Femur (tissue), 1 donor: ENCODE results near the gene GBGT1.

ENCODE experiments used
- DNase-seq: peaks from one replicate; pipeline ENCODE4 v3.0.0-alpha.2; 2017

Gene GBGT1

DNA sequence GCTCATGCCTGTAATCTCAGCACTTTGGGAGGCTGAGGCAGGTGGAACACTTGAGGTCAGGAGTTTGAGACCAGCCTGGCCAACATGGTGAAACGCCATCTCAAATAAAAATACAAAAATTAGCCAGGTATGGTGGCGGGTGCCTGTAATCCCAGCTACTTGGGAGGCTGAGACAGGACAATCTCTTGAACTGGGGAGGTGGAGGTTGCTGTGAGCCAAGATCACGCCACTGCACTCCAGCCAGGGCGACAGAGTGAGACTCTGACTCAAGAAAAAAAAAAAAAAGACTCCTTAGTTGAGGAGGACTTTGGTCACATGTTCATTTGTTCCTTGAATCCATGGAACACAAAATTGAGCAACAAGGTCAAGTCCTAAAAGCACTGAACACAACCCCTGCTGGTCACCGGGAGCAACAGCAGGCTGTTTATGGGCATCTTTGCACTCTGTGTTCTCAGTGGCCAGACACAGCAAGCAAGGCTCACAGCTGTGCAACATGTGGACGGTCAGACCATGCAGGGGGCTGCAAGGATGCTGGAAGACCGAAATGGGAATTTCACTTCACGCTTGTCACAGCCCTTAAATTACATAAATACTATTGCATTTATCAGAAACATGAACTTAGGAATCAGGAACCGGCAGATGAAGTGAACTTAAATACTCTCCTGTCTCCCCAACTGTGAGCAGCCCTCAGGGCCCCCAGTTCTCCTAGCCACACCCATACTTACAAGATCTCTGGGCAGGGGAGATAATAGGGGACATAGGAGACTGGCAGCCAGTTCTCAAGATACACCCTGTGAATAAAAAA is 2.8 kb downstream of the GBGT1 start:
- DNase-seq = peak; percentile 48

DNA sequence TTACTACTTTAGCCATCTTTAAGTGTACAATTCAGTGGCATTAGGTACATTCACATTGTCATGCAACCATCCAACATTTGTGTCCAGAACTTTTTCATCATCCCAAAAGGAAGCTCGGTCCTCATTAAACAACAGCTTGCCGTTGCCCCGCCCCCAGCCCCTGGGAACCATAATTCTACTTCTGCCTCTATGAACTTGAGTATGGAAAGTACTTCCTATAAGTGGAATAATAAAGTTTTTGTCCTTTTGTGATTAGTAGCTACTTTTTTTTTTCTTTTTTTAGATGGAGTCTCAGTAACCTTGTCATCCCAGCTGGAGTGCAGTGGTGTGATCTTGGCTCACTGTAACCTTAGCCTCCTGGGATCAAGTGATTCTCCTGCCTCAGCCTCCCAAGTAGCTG is 5.0 kb downstream of the GBGT1 start:
- DNase-seq = no peak

DNA sequence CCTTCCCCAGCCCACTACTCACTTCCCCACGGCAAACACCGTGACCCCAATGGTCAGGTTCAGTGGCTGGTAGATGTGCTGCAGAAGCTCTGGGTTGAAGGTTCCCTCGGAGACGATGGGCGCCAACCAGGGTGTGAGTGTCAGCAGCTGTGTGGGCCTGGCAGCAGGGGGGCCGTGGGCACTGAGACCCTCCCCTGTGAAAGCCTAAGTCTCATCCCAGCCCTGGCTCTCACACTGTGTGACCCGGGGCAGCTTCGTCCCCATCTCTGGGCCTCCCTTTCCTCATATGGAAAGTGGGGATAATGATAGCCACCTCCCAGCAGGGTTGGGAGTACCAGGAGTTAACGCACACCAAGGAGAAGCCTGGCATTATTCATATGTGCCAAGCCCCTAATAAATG is 8.6 kb downstream of the GBGT1 start:
- DNase-seq = peak; percentile 18

DNA sequence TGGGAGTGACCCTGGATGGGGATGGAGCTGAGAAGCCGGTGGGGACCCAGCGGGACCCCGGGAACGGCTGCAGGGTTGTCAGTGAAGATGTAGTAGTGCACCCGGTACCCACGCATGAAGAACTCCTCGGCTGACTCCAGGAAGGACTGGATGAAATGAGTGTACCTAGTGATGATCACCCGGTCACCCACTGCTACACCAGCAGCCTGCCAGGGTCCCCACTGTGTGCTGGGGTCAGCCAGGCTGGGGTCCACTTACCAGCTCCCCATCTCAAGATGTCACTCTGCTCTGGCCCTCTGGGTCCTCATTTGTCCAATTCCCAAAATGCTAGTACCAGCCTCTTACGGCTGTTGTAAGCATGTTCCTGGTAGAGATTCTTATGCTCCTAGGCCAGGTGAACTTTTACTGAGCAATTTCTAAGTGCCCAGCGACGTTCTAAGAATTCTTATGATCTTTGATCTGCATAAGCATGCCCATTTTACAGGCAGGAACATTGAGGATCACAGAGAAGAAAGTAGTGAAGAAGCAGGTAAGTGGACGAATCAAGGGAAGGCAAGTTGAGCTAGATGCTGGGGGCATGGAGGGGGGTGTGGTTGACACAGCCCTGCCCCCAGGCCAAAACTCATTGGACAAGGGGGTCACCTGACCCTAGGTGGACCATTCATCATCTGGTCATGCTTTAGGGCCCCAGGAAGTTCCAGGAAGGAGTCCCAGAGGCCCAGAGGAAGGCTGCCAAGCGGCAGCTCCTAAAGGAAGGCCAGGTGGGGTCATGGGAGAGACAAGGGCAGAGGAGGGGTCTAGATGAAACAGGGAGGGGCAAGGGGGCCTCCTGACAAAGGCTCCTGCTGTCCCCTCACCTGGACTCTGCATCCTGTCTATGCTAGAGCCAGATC is 9.4 kb downstream of the GBGT1 start:
- DNase-seq = peak; percentile 12

DNA sequence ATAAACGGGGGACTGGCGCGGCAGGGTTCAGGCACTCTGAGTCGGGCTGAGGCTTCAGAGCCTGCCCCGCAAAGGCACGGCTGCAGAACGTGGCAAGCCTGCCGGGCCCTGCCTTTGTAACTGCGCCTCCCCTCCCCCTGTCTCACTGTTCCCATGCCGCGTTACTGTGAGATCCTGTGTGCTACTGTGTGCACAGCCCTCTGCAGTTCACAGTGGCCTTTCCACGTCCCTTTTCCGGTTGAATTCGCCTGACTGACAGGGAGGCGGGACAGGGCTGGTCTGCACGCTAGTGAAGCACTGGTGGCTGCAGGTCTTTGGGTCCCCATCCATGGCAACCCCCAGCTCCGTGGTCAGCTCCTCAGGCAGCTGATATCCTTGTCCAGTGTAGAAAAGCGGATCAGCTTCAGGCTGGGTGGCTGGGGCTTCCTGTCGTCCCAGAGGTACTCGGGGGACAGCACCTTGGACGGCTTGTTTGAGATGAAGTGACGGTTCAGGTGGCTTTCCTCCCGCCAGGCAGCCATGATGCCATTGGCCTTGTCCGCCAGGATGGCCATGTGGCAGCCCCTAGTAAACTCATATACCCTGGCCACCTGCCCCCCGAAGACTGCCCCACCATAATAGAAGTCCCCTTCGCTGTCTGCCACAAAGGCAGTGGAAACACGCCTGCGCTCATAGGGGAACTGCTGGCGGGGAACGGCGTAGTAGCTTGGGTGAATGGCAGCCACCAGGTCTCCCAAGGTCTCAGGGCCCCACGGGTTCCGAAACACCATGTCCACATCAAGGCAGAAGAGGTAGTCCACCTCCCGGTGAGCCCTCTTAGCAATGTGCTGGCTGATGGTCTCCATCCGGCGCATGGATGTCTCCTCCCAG is 10.3 kb downstream of the GBGT1 start:
- DNase-seq = peak; percentile 36

DNA sequence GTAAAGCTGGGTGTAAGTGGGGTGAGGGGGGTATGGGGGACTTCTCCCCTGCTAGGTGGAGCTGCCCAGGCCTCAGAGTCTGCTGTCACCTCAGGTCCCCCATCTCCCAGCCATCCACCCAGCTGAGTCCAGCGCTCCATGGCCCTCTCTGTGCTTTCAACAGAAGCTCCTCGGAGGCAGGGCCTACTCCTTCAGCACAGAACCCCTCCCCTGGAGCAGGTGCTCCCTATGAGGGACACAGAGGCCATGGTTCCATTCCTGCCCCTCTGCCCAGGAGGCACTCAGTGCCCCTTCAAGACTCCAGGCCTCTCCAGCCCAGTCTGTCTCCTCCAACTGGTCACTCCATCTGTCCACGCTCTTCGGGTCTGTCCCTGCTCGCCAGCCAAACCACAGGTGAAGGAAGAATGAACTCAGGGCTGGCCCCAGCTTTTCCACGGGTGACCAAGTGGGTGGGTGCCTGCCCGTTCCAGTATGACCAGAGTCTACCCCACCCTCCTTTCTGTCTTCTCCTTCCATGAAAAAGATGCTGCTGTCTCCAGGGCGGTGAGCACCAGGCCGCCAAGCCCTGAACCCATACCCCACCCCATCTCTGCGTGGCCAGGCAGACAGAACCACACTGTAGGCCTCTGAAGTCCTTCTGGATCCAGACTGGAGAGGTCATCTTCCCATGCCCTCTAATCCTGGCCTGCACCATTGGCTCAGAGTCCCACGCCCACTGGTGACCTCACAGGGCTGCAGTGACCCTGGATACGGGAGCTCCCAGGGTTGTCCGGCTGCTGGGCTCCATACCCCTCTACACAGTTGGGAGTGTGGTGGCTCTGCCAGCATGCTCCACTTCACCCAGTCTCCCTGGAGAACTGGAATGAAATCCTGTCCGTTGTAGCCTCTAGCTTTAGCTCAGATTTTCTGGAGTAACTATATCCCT is 11.9 kb downstream of the GBGT1 start:
- no peak for DNase-seq

DNA sequence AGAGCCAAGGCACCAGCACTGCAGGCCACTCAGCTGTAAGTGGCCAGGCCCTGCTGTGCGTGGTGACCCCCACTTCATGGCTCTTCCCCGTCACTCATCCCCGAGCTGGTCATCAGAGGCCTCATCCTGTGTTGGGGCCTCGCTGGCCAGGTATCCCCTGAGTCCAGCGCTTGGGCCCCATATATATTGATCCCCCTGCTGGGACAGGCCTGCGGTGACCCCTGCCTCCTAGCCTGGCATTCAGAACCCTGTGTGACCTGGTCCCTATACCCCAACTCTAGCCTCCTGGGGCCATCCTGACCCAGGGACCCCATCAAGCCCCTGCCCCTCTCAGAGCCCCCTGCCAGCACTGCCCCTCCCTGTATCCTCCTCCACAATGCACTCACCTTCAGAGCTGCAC is 12.7 kb downstream of the GBGT1 start:
- no peak for DNase-seq

DNA sequence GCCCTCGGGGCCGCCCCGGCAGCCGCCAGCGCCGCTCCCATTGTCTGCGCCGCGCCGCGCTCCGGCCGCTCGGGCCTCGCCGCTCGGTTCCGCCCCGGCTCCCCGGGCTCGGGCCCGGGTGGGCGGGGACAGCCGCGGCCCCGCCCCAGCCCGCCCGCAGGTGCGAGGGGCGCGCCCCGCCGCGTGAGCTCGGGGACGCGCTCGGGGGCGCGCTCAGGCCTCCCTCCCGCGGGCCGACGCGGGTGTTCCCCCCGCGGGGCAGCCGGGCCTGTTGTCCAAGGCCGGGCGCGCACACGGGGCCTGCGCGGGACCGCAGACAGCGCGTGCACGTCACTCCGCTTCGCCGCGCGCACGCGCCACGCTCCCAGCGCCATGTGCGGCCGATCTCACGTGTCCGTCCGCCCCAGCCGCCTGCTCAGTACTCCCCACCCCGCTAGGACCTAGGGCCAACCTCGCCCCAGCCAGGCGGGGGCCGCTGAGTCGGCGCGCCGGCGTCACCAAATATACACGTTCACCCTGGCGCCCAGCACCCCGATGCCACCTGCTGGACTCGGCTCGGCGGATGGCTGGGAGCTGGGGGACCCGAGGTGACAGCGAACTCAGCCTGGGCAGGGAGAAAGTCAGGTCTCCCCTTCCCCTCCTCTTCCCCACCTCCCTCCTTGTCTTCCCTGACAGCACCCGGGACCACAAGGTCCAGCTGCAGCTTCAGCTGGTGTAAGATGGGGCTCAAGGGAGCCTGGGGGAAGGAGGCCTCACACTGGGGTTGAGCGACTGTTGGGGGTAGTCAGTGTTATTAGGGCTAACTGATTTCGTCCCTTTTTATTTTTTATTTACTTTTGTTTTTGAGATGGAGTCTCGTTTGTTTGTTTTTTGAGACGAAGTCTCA is 14.3 kb downstream of the GBGT1 start:
- peak; percentile 91 for DNase-seq

DNA sequence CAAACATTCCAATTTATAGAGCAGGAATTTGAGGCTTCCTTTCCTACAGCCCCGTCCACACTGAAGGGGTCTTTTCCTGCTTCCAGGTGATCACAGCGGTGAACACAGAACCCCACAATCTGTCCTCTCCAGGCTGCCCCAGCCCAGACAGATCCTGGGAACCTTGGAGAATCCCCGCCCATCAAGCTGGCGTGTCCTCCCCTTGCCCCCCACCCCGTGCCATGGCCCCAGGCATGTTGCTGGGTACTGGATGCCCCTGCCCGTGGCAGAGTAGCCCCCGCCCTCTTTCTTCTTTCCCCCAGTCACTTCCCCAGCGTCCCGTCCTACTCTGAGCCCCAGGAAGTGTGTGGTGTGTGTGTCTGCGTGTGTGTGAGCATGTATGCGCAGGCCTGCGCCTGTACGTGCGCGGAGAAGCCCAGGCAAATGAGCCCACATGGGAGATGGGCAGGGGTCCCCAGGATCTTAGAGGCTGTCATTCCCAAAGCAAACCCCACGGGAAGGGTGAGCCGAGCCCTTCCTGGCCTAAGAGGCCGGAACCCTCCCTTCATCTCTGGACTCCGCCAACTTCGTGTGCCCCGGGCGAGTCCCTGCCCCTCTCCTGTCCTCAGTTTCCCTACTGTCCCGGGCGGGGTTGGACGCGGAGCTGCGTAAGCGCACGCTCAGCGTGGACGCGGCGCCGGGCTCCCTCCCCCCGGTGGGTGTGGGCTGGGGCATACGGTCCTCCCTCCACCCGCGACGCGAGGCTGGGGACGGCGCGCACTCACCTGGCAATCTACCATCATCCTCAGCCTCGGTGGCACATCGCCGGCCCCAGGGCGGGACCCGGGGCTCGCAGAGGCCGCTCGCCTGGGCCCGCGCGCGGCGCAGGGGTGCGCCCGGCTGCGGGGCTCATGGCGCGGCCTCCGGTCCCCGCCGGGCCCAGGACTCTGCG is 15.2 kb downstream of the GBGT1 start:
- peak; percentile 61 for DNase-seq

DNA sequence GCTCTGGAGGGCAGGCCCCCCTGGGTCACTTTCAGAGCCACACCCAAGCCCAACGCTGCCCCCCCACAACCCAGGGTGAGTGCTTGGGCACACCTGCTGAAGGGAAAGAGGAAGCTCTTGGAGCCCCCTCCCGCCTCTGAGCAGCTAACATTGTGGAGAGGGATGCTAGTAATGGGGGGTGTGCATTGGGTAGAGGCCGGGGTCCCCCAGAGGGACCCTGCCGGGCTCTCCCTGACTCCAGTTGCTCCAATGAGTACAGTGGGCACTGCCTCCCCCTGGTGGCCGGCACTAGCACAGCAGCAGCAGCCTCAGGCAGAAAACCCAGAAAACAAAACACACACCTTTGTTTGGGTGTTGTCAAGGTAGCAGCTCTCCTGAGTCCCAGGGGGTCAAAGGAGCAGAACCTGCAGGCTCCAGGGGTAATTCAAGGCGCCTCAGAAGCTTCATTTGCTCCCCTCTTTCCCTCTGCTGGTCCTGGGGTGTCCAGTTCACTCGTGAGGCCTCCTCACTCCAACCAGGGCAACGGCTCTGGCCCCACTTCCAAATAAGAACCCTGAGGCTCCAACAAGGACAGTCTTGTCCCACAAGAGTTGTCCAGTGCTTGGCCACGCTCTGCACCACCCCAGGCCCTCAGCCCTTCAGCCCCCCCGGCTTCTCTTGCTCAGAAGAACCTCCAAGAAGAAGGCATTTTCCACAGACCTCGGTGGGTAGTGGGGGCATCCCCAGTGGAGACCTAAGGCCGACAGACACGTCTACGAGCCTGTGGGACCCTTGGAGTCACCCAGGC is 16.1 kb downstream of the GBGT1 start:
- DNase-seq = peak; percentile 84

DNA sequence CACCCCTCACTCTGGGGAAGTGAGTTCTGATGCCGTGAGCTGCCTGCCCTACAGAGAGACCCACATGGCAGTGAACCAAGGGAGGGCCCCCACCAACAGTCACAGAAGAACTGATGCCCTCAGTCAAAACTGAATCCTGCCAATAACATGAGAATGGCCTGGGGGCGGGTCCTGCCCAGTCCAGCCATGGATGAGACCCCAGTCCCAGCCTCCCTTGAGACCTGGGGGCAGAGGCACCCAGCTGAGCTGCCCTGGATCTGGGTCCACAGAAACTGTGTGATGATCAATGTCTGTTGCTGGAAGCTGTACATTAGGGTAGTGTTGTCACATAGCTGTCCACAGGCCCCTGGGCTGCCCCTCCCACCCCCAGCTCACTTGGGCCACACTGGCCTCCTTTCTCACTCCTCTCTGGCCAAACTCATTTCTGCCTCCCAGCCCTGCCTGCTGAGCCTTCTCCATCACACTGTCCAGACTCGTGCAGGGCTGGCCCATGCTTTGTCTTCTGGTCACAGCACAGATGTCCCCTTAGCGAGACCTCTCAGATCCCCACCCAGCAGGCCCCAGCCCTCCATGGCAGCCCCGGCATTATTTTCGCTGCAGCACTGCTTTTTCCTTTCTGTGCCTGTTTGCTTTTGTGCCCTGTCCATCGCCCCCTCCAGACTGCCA is 16.8 kb downstream of the GBGT1 start:
- DNase-seq = no peak

DNA sequence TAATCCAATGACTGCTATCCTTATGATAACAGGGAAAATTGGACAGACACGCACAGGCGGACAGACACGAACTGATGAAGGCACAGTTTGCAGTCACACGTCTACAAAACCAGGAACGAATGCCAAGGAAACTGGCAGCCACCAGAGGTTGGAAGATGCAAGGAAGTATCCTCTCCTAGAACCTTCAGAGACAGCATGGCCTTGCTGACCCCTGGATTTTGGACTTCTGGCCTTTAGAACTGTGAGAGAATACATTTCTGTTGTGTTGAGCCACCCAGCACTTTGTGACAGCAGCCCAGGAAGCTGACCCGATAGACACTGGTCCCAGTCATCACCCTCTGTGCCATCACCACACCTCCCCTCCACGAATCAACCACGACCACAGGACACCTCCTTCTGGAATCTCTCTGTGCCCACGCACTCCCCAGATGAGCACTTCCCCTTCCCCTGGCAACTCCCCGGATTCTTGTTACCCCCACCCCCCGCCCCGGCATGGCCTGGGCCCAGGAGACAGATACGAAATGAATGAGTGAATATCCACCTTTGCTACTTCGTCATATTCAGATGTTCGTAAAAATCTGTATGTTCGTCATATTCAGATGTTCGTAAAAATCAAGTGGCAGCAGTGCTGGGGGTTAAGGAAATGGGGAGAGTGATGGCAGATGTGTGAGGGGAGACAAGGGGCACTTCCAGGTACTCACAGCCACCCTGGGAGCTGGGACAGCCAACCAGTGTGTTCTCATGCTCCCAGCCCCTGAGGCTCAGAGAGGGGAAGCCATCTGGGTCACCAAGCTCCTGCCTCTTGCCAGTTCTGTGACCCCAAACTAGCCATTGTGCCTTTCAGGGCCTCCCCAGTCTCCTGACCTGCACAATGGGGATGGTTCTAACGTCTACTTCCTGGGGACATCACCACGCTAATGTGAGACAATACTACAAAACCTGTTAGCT is 18.5 kb downstream of the GBGT1 start:
- no peak for DNase-seq

DNA sequence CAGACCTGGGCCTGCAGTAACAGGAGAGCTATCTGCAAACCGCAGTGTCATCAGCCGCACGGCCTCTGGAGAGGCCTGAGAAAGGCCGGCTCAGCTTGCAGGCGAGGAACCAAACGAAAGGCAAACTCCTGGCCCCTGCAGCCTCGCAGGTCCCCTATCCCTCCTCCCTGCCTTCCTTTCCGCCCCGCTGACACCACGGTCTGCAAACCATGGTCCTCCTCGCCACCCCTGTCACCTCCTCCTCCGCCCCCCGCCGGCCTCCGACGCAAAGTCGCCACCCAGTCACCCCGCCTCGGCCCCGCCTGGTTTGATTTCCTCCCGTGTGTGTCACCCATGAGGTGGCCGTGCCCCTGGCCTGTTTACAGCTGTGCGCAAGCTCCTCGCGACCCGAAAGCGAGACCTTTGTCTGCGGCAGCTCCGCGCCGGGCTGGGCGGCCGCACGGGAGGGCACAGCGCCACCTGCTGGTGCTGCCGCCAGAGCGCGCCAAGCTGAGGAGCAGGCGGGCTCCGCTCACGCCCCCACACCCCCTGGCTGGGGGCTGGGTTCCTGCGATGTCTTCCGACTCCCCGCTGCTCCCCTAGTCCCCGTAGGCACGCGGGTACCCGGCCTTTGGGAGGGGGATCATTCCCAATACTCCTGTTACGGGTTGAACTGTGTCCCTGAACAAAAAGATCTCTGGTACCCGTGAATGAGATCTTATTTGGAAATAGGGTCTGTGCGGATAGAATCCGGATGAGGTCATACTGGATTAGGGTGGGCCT is 19.4 kb downstream of the GBGT1 start:
- peak; percentile 88 for DNase-seq

DNA sequence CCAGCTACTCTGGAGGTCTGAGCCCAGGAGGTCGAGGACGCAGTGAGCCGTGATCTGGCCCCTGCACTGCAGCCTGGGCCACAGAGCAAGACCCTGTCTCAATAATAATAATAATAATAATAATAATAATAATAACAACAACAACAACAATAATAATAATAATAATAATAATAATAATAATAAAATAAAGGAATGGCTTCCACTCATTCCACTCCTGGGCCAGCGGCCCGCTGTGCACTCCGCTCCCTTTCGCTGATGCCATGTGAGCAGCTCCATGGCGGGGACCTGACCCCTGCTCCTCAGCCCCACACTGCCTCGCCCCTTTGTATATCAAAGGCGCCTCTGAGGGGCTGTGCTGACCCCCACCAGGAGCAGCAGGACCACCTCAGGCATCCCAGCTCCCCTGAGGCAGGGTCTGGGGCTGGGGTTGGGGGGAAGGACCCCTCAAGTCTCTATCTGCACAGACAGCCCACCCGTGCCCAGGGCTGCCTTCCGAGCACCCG is 20.0 kb downstream of the GBGT1 start:
- DNase-seq = no peak

DNA sequence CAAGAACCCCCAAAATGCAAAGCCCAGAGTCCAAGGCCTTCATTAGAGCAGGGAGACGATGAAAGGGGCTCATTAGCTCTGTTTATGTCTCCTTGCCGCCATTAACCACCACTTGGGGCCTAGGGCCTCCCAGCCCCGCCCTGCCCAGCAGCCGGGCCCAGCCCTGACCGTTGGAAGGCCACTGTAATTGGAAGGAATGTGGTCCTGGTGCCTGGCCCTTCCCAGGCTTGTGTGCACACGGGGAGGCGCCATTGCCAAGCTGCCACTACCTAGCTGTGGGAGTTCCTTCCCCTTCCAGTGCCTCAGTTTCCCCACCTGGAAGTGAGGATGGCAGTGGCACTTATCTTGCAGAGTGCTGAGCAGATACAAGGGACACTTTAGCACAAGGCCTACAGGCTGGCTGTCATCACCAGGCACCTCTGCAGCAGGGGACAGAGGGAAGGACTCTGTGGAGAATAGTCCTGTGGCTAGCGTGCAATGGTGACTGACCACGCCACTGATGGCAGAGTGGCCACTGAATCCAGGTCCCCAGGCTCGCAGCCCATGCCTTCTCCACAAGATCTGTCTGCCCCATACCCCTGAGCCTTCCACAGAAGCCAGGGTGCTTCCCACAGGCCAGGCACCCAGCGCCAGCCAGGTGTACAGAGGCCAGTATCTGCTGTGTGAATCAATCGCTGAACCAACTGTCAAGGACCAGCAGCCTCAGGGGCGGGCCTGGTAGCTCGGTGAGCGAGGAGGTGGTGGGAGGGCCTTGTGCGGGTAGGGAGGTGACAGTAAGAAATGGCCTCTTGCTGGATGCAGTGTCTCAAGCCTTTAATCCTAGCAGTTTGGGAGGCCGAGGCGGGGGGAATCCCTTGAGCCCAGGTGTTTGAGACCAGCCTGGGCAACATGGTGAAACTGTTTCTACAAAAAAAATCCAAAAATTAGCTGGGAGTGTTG is 20.8 kb downstream of the GBGT1 start:
- DNase-seq = no peak
